HG02642 (cell line): Measurements from ENCODE around the gene NRSN2.
"Not testable (repeated sequence)": the region's sequence is repeated elsewhere in the genome, so short reads cannot be mapped to it uniquely, and the experiment has no call there.

Experiments used
- ATAC-seq: cut with Tn5 transposase; IDR thresholded peaks from one replicate; pipeline ENCODE4 v1.9.1; 2021; ENCODE audit warnings: mild to moderate bottlenecking; ENCODE audit not compliant: unreplicated experiment, poor library complexity

The NRSN2 gene

DNA sequence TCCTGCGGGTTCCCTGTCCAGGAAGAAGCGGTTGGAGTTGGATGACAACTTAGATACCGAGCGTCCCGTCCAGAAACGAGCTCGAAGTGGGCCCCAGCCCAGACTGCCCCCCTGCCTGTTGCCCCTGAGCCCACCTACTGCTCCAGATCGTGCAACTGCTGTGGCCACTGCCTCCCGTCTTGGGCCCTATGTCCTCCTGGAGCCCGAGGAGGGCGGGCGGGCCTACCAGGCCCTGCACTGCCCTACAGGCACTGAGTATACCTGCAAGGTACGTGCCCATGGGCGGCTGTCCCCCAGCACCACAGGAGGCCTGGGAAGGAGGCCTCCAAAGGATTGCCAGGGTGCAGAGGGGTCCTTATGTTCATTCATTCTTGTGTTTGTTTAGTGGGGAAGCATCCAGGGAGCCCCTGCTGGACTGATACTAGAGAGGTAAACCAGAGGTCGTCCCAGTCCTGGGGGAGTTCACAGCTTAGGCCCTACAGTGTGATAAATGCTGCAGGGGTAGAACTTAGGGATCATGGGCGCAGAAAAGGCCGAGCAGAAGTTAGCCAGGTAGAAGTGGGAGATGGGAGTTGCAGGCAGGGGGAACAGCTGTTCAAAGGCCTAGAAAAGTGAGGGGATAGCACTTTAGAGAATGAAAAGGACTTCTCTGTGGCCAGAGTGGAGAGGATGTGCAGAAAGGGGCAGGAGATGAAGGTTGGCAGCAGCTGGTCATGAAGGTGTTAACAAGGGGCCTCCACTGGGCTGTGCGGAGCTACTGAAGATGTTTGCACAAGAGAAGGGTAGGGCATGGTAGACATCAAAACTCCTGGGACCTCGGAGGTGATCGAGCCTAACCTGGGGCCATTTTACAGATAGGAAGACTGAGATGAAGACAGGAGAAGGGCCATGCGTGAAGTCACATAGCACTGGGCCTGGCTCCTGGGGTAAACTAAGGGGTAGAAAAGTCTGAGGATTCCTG lies 41.4 kb downstream of the NRSN2 start:
- no peak for ATAC-seq

DNA sequence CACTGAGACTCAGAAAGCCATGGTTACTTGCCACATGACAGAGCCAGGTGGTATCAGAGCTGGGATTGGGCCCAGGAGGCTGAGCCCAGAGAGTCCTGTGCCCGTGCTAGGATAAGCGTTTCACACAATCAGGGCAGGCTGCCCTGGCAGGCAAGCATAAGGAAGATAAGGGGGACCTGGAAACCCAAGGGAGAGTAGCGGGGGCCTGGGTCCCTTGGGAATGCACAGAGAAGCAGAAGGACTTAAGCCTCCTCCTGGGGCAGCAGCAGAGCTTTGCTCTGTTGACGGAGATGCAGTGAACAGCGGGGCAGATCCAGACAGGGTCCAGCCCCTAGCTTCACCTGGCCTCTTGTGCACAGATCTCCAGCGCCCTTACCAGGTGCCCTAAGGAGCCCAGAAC lies 42.3 kb downstream of the NRSN2 start:
- ATAC-seq = no peak

DNA sequence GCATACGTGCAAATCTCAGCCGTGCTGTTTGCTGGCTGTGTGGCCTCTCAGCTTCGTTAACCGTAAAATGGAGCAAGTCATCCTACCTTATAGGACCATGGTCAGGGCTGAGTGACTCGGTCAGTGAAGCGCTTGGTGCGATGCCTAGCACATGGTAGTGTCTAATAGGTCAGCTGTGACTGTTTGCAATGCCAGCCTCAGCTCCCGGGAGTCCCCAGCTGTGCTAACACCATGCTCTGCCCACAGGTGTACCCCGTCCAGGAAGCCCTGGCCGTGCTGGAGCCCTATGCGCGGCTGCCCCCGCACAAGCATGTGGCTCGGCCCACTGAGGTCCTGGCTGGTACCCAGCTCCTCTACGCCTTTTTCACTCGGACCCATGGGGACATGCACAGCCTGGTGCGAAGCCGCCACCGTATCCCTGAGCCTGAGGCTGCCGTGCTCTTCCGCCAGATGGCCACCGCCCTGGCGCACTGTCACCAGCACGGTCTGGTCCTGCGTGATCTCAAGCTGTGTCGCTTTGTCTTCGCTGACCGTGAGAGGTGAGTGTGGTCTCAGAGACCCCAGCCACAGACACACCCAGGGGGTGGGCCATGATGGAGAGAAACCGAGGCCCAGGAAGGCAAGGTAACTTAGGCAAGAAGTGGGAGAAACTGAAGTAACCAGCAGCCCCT lies 44.3 kb downstream of the NRSN2 start:
- no peak for ATAC-seq

DNA sequence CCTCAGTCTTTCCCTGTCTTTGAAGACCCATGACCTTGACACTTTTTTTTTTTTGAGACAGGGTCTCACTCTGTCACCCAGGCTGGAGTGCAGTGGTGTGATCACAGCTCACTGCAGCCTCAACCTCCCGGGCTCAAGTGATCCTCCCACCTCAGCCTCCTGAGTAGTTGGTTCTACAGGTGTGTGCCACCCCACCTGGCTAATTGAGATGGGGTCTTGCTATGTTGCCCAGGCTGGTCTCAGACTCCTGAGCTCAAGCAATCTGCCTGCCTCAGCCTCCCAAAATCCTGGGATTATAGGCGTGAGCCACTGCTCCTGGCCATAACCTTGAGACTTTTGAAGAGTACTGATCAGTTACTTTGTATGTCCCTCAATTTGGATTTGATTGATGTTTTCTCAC lies 46.4 kb downstream of the NRSN2 start:
- not testable (repeated sequence) for ATAC-seq

DNA sequence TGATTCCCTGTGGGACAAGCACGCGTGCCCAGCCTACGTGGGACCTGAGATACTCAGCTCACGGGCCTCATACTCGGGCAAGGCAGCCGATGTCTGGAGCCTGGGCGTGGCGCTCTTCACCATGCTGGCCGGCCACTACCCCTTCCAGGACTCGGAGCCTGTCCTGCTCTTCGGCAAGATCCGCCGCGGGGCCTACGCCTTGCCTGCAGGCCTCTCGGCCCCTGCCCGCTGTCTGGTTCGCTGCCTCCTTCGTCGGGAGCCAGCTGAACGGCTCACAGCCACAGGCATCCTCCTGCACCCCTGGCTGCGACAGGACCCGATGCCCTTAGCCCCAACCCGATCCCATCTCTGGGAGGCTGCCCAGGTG lies 49.3 kb downstream of the NRSN2 start:
- ATAC-seq = no peak

DNA sequence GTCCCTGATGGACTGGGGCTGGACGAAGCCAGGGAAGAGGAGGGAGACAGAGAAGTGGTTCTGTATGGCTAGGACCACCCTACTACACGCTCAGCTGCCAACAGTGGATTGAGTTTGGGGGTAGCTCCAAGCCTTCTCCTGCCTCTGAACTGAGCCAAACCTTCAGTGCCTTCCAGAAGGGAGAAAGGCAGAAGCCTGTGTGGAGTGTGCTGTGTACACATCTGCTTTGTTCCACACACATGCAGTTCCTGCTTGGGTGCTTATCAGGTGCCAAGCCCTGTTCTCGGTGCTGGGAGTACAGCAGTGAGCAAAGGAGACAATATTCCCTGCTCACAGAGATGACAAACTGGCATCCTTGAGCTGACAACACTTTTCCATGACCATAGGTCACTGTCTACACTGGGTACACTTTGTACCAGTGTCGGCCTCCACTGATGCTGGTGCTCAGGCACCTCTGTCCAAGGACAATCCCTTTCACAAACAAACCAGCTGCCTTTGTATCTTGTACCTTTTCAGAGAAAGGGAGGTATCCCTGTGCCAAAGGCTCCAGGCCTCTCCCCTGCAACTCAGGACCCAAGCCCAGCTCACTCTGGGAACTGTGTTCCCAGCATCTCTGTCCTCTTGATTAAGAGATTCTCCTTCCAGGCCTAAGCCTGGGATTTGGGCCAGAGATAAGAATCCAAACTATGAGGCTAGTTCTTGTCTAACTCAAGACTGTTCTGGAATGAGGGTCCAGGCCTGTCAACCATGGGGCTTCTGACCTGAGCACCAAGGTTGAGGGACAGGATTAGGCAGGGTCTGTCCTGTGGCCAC lies 49.9 kb downstream of the NRSN2 start:
- ATAC-seq = no peak

DNA sequence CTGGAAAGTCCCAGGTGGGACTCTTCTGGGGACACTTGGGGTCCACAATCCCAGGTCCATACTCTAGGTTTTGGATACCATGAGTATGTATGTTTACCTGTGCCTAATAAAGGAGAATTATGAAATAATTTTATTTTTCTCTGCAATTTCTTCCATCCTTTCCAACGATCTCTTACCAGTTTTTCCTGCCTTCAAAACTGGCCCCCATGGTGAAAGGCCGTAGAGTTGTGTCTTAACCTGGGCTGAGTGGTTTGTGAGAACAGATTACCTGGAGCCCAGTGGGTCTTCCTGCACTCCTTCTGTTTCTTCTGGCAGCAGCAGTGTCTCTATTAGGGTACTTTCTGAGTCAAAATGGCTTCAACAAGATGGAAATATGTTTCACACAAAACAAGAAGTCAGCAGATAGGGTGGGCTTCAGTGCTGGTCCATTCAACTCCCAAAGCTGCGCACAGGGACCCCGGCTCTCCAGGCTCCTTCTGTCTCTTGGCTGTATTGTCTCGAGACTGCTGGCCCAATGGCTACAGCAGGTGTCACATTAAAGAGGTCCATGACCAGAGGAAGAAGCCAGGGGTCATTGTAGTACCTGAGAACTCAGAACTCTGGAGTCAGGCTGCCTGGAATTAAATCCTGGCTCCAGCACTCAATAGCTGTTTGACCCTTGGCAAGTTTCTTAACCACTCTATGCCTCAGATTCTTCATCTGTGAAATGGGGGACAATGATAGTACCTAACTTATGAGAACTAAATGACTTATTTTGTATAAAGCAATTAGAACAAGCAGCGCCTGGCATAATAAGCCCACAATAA lies 50.7 kb downstream of the NRSN2 start:
- no peak for ATAC-seq

DNA sequence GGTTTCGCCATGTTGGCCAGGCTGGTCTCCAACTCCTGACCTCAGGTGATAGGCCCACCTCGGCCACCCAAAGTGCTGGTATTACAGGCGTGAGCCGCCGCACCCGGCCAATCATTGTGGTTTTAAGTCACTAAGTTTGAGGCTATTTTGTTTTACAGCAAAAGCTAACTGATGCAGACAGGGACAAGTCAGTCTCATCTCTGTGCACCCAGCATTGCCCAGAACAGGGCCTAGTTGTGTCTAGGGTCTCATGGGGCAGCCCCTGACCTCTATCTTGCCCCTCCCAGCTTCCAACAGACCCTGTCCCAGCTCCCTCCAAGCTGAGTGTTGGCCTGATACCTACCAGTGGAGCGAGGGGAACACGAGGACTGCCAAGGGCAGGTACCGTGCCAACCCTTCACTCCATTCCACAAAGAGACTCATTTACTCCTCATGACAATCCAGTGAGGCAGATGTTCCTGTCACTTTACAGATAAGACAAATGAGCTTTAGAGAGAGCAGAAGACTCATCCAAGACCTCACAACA lies 52.3 kb downstream of the NRSN2 start:
- no peak for ATAC-seq

DNA sequence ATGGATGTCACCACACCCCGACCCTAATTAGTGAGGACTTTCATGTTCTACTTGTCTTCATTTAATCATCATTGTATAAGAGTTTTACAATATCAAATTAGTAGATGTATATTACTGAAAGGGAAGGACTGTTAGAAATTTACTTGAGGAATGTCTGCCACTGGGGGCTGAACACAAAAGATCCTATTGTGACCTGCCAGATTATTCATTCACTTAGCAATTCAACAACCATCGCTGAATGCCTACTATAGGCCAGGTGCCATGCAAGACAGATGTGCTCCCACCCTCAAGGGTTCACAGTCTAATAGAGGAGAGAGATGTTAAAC lies 53.2 kb downstream of the NRSN2 start:
- ATAC-seq = no peak

DNA sequence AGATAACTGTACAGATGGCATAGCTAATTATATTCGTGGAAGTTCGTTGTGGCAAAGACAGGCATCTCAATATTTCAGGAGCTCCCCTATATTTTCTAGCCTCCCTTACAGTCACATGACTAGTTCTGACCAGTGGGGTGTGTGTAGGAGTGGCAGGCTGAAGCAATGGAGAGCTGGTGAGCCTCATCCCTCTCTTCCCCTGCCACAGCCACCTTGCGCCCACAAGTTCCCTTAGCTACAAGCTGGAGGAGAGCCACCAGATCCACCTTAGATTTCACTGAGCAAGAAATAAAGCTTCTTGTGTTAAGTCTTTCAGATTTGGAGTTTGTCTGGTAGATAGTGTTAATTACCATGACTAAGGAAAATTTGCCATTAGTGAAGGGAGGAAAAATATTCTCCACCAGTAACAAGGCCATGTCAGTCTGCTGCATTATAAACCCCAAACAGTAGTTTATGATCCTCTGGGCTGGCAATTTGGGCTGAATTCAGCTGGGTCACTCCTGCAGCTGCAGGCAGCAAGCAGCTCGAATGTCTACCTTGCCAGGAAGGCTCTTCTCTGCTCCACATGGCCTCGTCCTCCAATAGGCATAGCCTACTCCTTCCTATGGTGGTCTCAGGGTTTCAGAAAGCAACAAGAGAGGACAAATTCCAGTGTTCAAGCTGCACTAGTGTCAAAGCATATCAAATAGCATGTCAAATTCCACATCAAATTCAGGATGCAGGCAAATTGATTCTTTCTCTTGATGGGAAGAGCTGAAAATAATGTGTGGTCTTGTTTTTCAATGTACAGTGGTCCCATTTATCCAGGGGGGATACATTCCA lies 53.8 kb downstream of the NRSN2 start:
- ATAC-seq = no peak

DNA sequence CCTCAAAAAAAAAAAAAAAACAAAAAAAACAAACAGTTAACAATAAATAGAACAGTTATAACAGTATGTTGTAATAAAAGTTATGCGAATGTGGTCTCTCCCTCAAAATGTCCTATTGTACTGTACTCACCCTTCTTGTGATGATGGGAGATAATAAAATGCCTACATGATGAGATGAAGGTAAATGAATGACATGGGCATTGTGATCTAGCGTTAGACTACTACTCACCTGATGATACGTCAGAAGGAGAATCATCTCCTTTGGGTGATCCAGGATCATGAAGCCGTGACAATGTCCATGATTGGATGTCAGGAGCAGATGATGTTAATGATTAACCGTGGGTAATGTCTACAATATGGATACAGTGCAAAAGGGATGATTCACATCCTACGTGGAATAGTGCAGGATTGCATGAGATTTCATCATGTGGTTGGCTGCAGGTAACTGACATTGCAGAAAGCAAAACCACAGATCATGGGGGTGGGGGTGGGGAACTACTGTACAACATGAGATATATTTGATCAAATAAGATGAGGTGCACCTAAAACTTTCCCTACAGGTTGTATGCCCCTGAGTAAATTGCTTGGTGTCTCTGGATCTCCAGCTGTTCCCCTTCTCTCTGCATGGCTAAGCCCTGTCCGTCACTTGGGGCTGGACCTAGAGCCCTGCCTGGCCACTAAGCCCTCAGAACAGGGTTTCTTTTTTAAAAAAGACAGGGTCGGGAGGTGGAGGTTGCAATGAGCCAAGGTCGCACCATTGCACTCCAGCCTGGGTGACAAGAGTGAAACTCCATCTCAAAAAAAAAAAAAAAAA lies 55.0 kb downstream of the NRSN2 start:
- no peak for ATAC-seq

DNA sequence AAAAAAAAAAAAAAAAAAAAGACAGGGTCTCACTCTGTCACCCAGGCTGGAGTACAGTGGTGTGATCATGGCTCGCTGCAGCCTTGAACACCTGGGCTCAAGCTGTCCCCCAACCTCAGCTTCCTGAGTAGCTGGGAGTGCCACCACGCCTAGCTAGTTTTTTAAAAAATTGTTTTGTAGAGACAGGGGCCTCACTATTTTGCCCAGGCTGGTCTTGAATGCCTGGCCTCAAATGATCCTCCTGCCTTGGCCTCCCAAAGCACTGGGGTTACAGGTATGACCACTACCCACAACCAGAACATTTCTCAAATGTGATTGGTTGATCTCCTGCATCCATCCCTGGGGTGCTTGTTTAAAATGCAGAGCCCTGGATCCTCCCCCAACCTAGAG lies 55.6 kb downstream of the NRSN2 start:
- ATAC-seq = no peak

DNA sequence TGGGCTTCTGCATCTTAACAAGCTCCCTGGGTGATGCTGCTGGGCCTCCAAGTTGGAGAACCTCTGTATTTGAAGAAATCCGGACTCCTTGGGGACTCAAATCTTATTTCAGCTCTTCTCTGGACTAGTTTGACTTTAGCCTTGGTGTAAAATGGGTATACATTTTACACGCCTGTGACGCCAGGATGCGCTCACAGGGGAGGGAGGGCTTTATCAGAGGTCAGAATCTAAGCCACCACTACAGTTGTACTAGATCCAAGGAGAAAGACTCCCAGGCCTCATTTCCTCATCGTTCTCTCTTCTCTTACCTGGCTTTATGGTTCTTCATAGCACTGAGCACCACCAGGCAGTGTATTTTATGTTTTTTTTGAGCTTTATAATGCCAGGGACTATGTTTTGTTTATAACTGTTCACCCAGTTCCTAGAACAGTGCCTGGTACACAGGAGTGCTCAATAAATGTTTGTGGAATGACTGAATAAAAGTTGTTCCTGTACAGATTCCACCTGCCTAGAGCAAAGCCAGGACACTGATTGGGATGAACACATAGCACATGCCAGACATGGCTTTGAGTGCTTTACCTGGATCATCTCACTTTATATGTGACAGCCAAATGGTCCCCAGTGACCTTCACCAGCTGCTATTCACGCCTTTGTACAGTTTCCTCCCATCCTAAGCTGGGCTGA lies 56.1 kb downstream of the NRSN2 start:
- no peak for ATAC-seq

DNA sequence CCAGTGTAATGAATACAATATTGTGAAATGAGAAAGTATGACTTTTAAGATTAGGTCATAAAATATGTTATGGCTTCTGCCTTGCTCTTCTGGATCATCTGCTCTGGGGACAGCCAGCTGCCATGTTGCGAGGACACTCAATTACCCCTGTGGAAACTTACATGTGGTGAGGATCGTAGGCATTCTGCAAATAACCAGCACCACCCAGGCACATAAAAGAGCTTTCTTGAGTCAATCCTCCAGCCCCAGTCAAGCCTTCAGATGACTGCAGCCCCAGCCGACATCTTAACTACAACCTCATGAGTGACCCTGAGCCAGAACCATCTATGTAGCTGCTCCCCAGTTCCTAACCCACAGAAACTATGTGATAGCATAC lies 56.7 kb downstream of the NRSN2 start:
- no peak for ATAC-seq

DNA sequence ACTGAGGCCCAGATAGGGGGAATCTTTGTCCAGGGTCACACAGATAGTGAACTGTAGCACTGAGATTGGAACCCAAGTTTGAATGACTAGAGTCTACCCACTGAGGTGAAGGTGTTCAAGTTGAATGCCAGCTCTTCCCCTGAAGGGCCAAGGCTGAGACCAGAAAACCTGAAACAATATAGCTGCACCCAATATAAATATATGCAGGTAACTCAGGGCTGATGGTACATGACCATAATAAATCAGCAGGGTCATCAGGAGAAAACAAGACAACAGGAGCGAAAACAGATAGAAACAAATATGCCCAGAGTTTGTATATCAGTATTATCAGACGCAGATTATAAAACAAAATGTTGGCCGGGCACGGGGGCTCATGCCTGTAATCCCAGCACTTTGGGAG lies 57.2 kb downstream of the NRSN2 start:
- no peak for ATAC-seq
